ENCODE results near the gene CAMTA1.

CAMTA1 gene

DNA sequence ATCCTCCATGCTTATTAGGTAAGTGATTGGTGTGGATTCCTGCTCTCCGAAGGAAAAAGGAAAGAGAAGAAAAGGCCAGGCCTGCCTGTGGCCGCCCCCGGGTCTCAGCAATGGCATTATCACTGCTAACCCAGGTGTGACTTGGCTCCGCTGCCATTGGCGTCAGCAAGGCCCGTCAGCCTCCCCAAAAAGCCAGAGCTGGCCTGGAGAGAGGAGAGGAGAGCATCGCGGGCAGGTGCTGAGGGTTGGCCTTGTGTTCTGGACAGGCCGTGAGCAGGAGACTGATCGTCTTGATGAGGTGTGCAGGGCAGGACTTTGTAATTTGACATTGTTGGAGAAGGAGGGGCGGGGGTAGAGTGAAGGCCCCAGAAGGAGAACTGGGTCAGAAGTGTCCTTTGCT is 186.4 kb downstream of the CAMTA1 start:
- no peak for DNase-seq (ENCODE audit: low read depth in 2 of 2)

DNA sequence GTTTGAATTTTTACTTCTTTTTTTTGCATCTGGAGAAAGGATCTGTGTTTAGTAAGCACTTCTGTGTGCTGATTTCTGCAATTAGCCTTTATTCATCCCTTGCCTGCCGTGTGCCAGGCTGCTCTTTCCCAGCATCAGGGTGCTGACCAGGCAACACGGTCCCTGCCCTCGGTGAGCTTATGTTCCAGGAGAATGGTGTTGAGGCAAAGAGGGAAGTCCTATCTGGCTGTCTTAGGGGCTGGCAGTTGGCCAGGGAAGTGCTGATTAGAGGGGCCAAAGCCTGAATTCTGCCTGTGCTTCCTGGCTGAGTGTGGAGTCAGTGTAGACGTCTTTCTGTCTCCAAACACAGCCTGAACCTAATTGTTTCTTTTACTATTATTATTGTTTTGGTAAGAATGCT is 187.1 kb downstream of the CAMTA1 start:
- no peak for DNase-seq (ENCODE audit: low read depth in 2 of 2)

- DNase-seq (ENCODE audit: low read depth in 2 of 2), result no peak
These were observed 190.2 kb downstream of the CAMTA1 start for GRCh38 chr1:6975331-6976043.

DNA sequence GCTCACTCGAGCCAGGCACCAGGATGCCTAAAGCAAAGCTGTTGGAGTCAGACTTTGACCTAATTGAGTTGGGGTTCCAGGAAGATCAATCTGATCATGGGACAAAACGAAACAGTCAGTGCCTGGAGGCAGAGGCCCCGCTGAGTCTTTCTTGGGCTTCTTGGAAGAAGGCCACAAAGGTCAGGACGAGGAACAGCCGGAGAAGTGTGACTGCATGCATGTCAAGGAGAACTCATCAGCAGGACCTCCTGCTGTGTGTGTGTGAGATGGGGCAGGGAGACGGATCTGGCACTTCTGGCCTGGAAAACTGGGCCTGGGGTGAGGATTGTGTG is 190.8 kb downstream of the CAMTA1 start:
- DNase-seq (ENCODE audit: low read depth in 2 of 2), result no peak

GRCh38 chr1:6979003-6979613 is 193.9 kb downstream of the CAMTA1 start:
- DNase-seq (ENCODE audit: low read depth in 2 of 2), result no peak

GRCh38 chr1:6981595-6981994 is 196.3 kb downstream of the CAMTA1 start:
- no peak for DNase-seq (ENCODE audit: low read depth in 2 of 2)

DNA sequence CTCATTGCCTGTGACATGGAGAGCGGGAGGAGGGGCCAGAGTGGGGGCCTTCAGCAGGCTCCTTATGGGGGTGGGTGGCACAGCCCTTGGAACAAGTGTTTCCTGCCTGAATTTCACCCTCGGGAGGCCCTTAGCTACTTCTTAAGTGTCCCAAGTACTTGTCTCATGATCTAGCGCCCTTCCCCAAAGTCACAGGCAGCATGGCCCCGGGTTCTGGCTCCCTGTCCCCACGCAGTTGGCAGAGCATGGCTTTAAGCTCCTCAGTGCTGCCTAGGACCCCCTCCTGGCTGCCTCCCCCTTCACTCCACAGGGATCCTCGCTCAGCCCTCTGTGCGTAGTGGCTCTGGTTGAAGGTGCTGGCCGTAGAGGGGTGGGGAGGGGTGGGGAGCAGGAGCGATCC is 197.2 kb downstream of the CAMTA1 start:
- no peak for DNase-seq (ENCODE audit: low read depth in 2 of 2)

GRCh38 chr1:6982860-6983259 is 197.6 kb downstream of the CAMTA1 start:
- DNase-seq (ENCODE audit: low read depth in 2 of 2), result no peak

DNA sequence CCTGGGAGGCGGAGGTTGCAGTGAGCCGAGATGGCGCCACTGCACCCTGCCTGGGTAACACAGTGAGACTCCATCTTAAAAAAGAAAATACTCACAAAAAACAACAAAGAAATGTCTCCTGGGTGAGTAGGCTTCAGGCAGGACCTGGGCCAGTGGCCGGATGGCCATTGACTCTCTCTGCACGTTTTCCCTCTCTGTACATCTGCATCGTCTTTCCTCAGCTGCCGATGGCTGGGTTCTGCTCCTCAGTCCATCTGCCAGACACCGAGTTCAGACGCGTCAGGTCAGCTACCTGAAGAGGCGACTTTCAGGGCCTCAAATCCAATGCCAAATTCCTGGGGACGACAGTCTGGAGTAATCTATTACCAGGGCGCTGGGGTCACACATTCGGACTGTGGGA is 199.3 kb downstream of the CAMTA1 start:
- DNase-seq (ENCODE audit: low read depth in 2 of 2), result no peak

DNA sequence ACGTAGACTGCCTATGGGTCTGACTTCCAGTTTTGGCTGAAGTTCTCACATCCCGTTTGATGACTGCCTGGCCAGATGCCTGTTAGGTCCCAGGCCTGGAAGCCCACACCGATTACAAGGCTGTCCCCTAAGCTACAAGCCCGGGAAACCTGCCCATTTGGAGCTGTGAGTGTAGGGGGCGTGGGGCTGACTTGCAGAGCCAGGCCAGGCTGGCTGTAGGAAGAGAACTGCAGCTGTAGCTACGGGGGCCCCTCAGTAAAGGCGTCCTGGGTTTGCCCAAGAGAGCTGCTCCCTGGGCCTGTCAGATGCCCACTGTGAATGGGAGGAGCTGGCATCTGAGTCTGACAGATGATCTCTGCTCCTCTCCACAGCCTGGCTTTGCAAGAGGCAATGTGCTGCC is 199.7 kb downstream of the CAMTA1 start:
- DNase-seq (ENCODE audit: low read depth in 2 of 2), result no peak

- no peak for DNase-seq (ENCODE audit: low read depth in 2 of 2)
These were observed 200.5 kb downstream of the CAMTA1 start for GRCh38 chr1:6985549-6986276.

GRCh38 chr1:6986281-6986680 is 201.0 kb downstream of the CAMTA1 start:
- no peak for DNase-seq (ENCODE audit: low read depth in 2 of 2)

DNA sequence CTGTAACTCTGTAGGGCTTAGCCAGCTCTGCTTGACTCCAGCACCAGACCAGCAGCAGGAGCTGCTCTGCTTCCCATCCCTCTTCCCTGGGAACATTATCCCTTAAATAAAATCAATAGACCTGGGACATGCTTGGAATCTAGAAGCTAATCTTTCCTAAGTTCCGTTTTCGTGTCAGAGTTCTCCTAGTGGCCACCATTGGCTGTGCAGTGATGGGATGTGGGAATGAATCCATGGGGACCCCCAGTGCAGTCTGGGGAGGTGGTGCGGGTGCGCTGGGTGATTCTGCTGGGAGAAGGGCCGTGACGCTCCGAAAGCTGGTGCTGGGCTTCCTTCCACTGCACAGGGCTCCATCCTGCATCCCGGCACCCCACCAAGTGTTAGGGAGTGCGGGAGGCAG is 202.7 kb downstream of the CAMTA1 start:
- DNase-seq (ENCODE audit: low read depth in 2 of 2), result no peak

- DNase-seq (ENCODE audit: low read depth in 2 of 2), result no peak
These were observed 203.5 kb downstream of the CAMTA1 start for GRCh38 chr1:6988796-6989195.

GRCh38 chr1:6989212-6990159 is 204.2 kb downstream of the CAMTA1 start:
- DNase-seq (ENCODE audit: low read depth in 2 of 2), result no peak

DNA sequence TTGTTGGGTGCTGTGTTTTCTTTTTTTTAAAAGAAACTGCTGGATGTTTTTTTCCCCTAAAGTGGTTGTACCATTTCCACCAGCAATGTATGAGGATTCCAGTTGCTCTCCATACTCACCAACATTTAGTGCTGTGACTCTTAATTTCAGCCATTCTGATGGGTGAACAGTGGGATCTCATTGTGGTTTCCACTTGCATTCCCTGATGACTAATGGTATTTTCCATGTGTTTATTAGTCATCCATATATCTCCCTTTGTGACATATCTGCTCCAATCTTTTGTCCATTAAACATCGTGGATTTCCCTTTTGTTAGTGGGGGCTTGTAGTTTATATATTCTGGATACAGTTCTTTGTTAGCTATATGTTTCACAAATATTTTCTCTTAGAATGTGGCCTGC is 206.0 kb downstream of the CAMTA1 start:
- DNase-seq (ENCODE audit: low read depth in 2 of 2), result no peak

- DNase-seq (ENCODE audit: low read depth in 2 of 2), result no peak
These were observed 210.5 kb downstream of the CAMTA1 start for GRCh38 chr1:6995789-6996188.

DNA sequence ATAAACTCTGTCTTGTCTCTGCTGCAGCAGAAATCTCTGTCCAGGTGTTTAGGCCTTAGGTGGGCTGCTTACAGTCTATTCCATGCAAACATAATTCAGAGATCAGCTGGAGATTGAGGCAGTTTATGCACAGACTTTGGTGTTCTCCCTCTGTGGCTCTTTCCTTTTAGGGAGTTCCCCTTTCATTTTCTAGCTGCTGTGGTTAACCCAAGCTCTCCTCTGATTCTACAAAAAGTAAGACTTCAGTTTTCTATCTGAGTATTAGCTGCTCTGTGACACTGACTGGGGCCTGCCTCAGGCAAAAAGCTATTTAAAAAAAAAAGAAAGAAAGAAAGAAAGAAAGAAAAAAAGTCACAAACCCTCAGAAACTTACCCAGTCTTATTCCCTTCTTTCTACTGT is 211.1 kb downstream of the CAMTA1 start:
- peak in 1 of 2 donors; percentile 2 for DNase-seq (ENCODE audit: low read depth in 2 of 2)

DNA sequence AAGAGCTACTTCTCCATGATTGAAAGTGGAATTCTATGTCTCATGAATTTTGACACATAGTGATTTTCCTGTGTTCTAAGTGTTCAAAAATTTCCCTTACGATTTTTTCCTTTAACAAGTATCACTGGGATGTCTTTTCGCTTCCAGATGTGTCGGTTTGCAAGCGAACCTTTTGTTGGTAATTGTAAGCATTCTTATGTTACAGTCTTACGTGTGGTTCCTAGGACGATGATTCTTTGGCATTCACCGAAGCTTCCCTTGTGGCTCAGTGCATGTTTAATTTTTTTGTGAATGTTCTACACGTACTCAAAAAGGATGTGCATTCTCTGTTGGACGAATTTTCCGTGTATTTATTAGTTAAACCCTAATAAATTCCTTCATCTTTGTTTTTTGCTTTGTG is 211.6 kb downstream of the CAMTA1 start:
- no peak for DNase-seq (ENCODE audit: low read depth in 2 of 2)

DNA sequence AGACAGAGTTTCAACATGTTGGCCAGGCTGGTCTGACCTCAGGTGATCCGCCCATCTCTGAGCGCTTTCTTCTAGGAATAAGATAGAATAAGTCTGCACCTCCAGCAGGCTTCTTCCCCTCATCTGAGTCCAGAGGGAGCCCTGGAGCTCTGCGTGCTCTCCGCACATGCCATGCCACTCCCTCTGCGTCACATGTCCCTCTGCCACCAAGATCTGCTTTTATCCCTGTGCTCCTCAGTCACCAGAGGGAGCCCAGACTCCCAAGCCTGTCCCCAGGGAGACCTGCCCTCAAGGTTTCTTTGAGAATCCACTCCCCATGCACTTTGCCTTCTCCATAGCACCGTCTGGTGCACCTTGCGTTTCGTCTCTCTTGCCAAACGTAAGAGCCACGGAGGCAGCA is 213.0 kb downstream of the CAMTA1 start:
- no peak for DNase-seq (ENCODE audit: low read depth in 2 of 2)

- no peak for DNase-seq (ENCODE audit: low read depth in 2 of 2)
These were observed 214.6 kb downstream of the CAMTA1 start for GRCh38 chr1:6999826-7000225.

DNA sequence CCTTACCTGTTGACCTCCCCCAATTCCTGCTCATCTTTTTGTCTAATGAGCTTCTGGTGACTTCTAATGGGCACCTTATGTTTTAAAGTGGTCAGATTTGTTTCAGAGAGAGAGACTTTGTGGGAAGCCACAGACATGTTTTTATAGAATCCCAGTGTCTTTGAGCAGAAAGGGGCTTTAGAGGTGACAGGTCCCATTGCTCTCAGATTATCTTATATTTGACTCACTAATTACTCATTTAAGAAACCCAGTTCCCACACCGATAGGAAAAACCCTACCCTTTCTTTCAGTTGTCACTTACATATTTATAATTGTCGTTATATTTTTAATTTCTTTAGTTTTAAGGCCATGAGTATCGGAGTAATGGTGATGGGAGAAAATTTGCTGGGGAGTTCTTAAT is 215.5 kb downstream of the CAMTA1 start:
- no peak for DNase-seq (ENCODE audit: low read depth in 2 of 2)
